ENCODE results near the gene PROM1. TPM values are rescaled to one million over a fixed set of nuclear protein-coding genes. Genes with fewer than 3 reads are reported as not detected.
A peak's percentile ranks its signal among the peaks of the same experiment; 100 is the strongest.

Gene PROM1
- total RNA-seq, 1 donor from 2014 or later = 36.9 TPM

- DNase-seq = peak; percentile 86
These were observed 127.5 kb downstream of the PROM1 start for GRCh38 chr4:15956179-15956850.

DNA sequence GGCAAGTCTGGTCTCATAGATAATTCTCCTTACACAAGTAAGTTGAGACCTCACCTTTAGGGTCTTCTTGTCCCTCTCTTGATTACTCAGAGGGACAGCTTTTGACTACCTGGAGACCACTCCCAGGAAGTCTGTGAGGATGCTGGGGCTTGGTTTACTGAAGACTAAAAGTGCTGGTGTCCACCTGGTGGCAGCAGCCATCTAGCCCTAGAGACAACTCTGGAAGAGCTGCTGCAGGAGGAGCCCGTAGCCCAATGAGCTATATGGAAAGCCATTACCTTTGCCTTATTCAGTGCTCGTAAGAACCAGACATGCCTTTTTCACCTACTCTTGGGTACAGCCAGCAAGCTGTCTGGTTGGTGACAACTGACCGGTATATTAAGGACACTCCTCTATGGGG lies 128.2 kb downstream of the PROM1 start:
- no peak for TF ChIP-seq CTCF (IDR thresholded peaks at IDR 0.05; ENCODE audit: partially characterized antibody, unreplicated experiment)
- H3K9me3 Mint-ChIP-seq (ENCODE audit: unreplicated experiment) = peaks cover 3% of the 10 kb centered on the region
- H3K27ac Mint-ChIP-seq (ENCODE audit: unreplicated experiment) = no peak overlapping the region
- no peak overlapping the region for H3K4me3 Mint-ChIP-seq (ENCODE audit: unreplicated experiment)
- peaks cover 14% of the 10 kb centered on the region for H3K4me1 Mint-ChIP-seq (ENCODE audit: low read depth, unreplicated experiment)
- peaks cover 5% of the 10 kb centered on the region for H3K27me3 Mint-ChIP-seq (ENCODE audit: unreplicated experiment)
- no peak for DNase-seq
- H3K36me3 Mint-ChIP-seq (ENCODE audit: unreplicated experiment) = peaks cover 11% of the 10 kb centered on the region

More at GRCh38 chr4:15956179-15956850, 127.5 kb downstream of the PROM1 start:
- H3K27ac Mint-ChIP-seq (ENCODE audit: unreplicated experiment) = no peak overlapping the region
- peaks cover 5% of the 10 kb centered on the region for H3K27me3 Mint-ChIP-seq (ENCODE audit: unreplicated experiment)
- H3K36me3 Mint-ChIP-seq (ENCODE audit: unreplicated experiment) = peaks cover 11% of the 10 kb centered on the region
- H3K4me3 Mint-ChIP-seq (ENCODE audit: unreplicated experiment) = no peak overlapping the region
- TF ChIP-seq CTCF (IDR thresholded peaks at IDR 0.05; ENCODE audit: partially characterized antibody, unreplicated experiment) = peak; percentile 86
- H3K4me1 Mint-ChIP-seq (ENCODE audit: low read depth, unreplicated experiment) = peaks cover 14% of the 10 kb centered on the region
- peaks cover 3% of the 10 kb centered on the region for H3K9me3 Mint-ChIP-seq (ENCODE audit: unreplicated experiment)

GRCh38 chr4:15953625-15954024 lies 130.2 kb downstream of the PROM1 start:
- H3K27ac Mint-ChIP-seq (ENCODE audit: unreplicated experiment) = no peak overlapping the region
- H3K4me1 Mint-ChIP-seq (ENCODE audit: low read depth, unreplicated experiment) = peaks cover 13% of the 10 kb centered on the region
- DNase-seq = no peak
- H3K27me3 Mint-ChIP-seq (ENCODE audit: unreplicated experiment) = peaks cover 5% of the 10 kb centered on the region
- peaks cover 3% of the 10 kb centered on the region for H3K9me3 Mint-ChIP-seq (ENCODE audit: unreplicated experiment)
- no peak overlapping the region for H3K4me3 Mint-ChIP-seq (ENCODE audit: unreplicated experiment)
- no peak for TF ChIP-seq CTCF (IDR thresholded peaks at IDR 0.05; ENCODE audit: partially characterized antibody, unreplicated experiment)
- H3K36me3 Mint-ChIP-seq (ENCODE audit: unreplicated experiment) = peaks cover 11% of the 10 kb centered on the region

- DNase-seq = no peak
- Mint-ChIP-seq H3K36me3 (ENCODE audit: unreplicated experiment) (peaks cover 11% of the 10 kb centered on the region), H3K4me3 (ENCODE audit: unreplicated experiment) (no peak overlapping the region), H3K4me1 (ENCODE audit: low read depth, unreplicated experiment) (peaks cover 5% of the 10 kb centered on the region), H3K27ac (ENCODE audit: unreplicated experiment) (no peak overlapping the region), H3K27me3 (ENCODE audit: unreplicated experiment) (peaks cover 5% of the 10 kb centered on the region), H3K9me3 (ENCODE audit: unreplicated experiment) (peaks cover 3% of the 10 kb centered on the region)
- TF ChIP-seq CTCF (IDR thresholded peaks at IDR 0.05; ENCODE audit: partially characterized antibody, unreplicated experiment) = no peak
These were observed 132.0 kb downstream of the PROM1 start for GRCh38 chr4:15951781-15952180.

- no peak for DNase-seq
- Mint-ChIP-seq H3K27me3 (ENCODE audit: unreplicated experiment) (no peaks in the 10 kb centered on the region), H3K27ac (ENCODE audit: unreplicated experiment) (no peak overlapping the region), H3K36me3 (ENCODE audit: unreplicated experiment) (no peaks in the 10 kb centered on the region), H3K9me3 (ENCODE audit: unreplicated experiment) (peaks cover 3% of the 10 kb centered on the region), H3K4me1 (ENCODE audit: low read depth, unreplicated experiment) (no peaks in the 10 kb centered on the region), H3K4me3 (ENCODE audit: unreplicated experiment) (no peak overlapping the region)
- no peak for TF ChIP-seq CTCF (IDR thresholded peaks at IDR 0.05; ENCODE audit: partially characterized antibody, unreplicated experiment)
These were observed 135.0 kb downstream of the PROM1 start for GRCh38 chr4:15948826-15949225.

All from glutamatergic neuron (in vitro differentiated cells).